ENCODE results near the gene LRMDA. TPM values are rescaled to one million over a fixed set of nuclear protein-coding genes. Genes with fewer than 3 reads are reported as not detected.

LRMDA gene
- total and polyA plus RNA-seq, 2 of the 4 experiments (the other 2 are of a cell fraction), result 0.07 TPM; not detected in 1

DNA sequence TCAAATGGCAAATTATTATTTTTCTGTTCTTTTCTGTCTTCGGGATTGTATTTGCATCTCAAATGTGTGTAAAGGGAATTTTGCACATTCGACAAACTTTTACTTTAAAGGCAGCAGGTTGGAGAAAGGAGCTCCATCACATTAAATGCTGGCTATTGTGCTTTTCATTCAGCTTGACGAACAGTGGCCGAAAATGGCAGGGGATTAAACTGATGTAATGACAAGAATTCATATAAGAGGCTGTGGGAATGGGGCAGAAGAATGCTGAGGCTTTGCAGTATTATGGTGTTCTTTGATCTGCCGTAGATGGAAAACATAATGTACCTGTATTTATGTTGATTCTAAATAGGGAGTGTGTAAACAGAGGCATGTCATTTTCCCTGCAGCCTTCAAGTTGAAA, 376.0 kb downstream of the LRMDA start:
- no peak overlapping the region for H2BK15ac ChIP-seq (ENCODE audit: low read depth, low read length)
- H3K9me1 ChIP-seq (ENCODE audit: insufficient read depth, low read length), result no peaks in the 10 kb centered on the region
- no peak overlapping the region for H3K56ac ChIP-seq (ENCODE audit: extremely low read depth, insufficient read depth, low read length)
- ChIA-PET CTCF (no interaction called here), POLR2A (ENCODE audit: unreplicated experiment) (no interaction called here)
- intact Hi-C loops (cut with micrococcal nuclease) (no loop called here), dilution Hi-C loops (cut with HindIII; ENCODE audit: low sequenced_read_pairs, unreplicated experiment) (no loop called here), in situ Hi-C loops (cut with MboI; ENCODE audit: low sequenced_read_pairs) (no loop called here)
- no peaks in the 10 kb centered on the region for H4K20me1 ChIP-seq (ENCODE audit: insufficient read depth, low read length)
- no peak overlapping the region for H2BK20ac ChIP-seq (ENCODE audit: low read depth, low read length)
- no peak overlapping the region for H3K4me2 ChIP-seq (ENCODE audit: low read depth, low read length)
- H3K79me1 ChIP-seq (ENCODE audit: low read depth in 1 of 2, low read length in 2 of 2), result no peaks in the 10 kb centered on the region
- H3K36me3 ChIP-seq (ENCODE audit: control insufficient read depth, insufficient read depth, low read length), result no peaks in the 10 kb centered on the region
- H3K9me3 ChIP-seq (ENCODE audit: control insufficient read depth, insufficient read depth, low read length), result no peaks in the 10 kb centered on the region
- H4K91ac ChIP-seq (ENCODE audit: insufficient read depth, low read depth, low read length), result no peak overlapping the region
- no peak overlapping the region for H3K14ac ChIP-seq (replicated peaks; ENCODE audit: low read depth, low read length)
- TF ChIP-seq BHLHE40 (IDR thresholded peaks at IDR 0.05; ENCODE audit: low read depth, low read length) (no peak), MAFK (IDR thresholded peaks at IDR 0.05; ENCODE audit: low read depth, low read length) (no peak), CHD1 (IDR thresholded peaks at IDR 0.05; ENCODE audit: low read depth, low read length) (no peak), RAD21 (IDR thresholded peaks at IDR 0.05; ENCODE audit: low read length) (no peak), CEBPB (IDR thresholded peaks at IDR 0.05; ENCODE audit: low read depth, low read length) (no peak)
- TF ChIP-seq, protein P1, sequence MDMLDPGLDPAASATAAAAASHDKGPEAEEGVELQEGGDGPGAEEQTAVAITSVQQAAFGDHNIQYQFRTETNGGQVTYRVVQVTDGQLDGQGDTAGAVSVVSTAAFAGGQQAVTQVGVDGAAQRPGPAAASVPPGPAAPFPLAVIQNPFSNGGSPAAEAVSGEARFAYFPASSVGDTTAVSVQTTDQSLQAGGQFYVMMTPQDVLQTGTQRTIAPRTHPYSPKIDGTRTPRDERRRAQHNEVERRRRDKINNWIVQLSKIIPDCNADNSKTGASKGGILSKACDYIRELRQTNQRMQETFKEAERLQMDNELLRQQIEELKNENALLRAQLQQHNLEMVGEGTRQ (IDR thresholded peaks at IDR 0.05; ENCODE audit: low read depth, low read length), result no peak
- TF ChIP-seq, protein P2, sequence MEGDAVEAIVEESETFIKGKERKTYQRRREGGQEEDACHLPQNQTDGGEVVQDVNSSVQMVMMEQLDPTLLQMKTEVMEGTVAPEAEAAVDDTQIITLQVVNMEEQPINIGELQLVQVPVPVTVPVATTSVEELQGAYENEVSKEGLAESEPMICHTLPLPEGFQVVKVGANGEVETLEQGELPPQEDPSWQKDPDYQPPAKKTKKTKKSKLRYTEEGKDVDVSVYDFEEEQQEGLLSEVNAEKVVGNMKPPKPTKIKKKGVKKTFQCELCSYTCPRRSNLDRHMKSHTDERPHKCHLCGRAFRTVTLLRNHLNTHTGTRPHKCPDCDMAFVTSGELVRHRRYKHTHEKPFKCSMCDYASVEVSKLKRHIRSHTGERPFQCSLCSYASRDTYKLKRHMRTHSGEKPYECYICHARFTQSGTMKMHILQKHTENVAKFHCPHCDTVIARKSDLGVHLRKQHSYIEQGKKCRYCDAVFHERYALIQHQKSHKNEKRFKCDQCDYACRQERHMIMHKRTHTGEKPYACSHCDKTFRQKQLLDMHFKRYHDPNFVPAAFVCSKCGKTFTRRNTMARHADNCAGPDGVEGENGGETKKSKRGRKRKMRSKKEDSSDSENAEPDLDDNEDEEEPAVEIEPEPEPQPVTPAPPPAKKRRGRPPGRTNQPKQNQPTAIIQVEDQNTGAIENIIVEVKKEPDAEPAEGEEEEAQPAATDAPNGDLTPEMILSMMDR (conservative IDR thresholded peaks at IDR 0.05; ENCODE audit: low read depth, low read length), result no peak
- no peak overlapping the region for H2BK5ac ChIP-seq (ENCODE audit: low read depth, low read length, poor library complexity, severe bottlenecking)
- H3K27me3 ChIP-seq (ENCODE audit: control insufficient read depth, insufficient read depth, low read length), result no peaks in the 10 kb centered on the region
- H3K27ac ChIP-seq (ENCODE audit: insufficient read depth, low read length), result no peak overlapping the region
- no peak overlapping the region for H2AK5ac ChIP-seq (ENCODE audit: low read depth, low read length)
- H4K8ac ChIP-seq (ENCODE audit: low read depth in 2 of 2, low read length in 2 of 2), result no peak overlapping the region
- H3K4ac ChIP-seq (ENCODE audit: low read depth, low read length), result no peak overlapping the region
- H3K4me1 ChIP-seq (ENCODE audit: control insufficient read depth, insufficient read depth, low read length), result no peaks in the 10 kb centered on the region
- H3K9ac ChIP-seq (ENCODE audit: low read depth, low read length), result no peak overlapping the region
- H4K5ac ChIP-seq (ENCODE audit: low read depth, low read length), result no peak overlapping the region
- DNase-seq (no peak), ATAC-seq (ENCODE audit: low read depth) (no peak)
- no peak overlapping the region for H2AK9ac ChIP-seq (replicated peaks; ENCODE audit: low read depth, low read length, poor library complexity)
- no peak overlapping the region for H2AFZ ChIP-seq (replicated peaks; ENCODE audit: low read length, poor library complexity)
- H2BK120ac ChIP-seq (ENCODE audit: low read depth, low read length), result no peak overlapping the region
- no peak overlapping the region for H3K4me3 ChIP-seq (ENCODE audit: insufficient read depth, low read depth, low read length)
- no peak overlapping the region for H3K23ac ChIP-seq (ENCODE audit: low read depth, low read length)
- whole genome bisulfite sequencing, 2 experiments (ENCODE audit: extremely low coverage in 2 of 2, insufficient read length in 1 of 2), result no CpG with 5 or more reads among the region's 5 CpGs
- H3K18ac ChIP-seq (ENCODE audit: low read depth, low read length), result no peak overlapping the region
- no TSS peak for BruUV-seq (replicated peaks)

Data from IMR-90 (cell line).